ENCODE results near the gene ADGRG1.

DNA sequence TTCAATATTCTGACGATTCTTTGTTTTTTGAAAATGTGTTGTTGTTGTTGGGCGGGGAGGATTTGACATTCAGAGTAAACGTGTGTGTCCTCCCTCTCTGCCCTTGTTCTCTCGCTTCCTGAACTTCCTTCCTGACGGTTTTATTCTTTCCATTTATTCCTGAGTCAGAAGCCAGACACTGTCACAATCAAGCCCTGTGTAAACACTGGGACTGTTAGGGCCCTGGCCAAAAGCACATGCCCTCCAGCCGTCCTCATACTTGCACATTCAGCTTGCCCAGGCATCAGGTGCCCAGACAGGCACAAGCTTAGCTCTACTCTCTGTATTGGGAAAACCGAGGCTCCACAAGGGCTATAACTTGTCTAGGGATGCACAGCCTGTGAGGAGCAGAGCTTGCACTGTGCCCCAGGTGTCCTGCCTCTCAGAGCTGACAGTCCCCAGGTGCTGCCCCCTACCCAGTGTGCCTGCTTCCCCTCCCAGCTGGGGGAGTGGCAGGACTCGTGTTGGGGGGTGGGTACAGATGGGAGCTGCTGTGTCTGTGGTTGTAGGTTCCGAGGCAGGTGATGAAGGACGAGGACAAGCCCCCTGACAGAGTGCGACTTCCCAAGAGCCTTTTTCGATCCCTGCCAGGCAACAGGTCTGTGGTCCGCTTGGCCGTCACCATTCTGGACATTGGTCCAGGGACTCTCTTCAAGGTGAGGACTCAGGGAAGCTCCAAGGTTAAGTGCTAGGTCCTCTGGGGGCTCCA, 49.4 kb downstream of the ADGRG1 start:
- TF ChIP-seq, protein P1, sequence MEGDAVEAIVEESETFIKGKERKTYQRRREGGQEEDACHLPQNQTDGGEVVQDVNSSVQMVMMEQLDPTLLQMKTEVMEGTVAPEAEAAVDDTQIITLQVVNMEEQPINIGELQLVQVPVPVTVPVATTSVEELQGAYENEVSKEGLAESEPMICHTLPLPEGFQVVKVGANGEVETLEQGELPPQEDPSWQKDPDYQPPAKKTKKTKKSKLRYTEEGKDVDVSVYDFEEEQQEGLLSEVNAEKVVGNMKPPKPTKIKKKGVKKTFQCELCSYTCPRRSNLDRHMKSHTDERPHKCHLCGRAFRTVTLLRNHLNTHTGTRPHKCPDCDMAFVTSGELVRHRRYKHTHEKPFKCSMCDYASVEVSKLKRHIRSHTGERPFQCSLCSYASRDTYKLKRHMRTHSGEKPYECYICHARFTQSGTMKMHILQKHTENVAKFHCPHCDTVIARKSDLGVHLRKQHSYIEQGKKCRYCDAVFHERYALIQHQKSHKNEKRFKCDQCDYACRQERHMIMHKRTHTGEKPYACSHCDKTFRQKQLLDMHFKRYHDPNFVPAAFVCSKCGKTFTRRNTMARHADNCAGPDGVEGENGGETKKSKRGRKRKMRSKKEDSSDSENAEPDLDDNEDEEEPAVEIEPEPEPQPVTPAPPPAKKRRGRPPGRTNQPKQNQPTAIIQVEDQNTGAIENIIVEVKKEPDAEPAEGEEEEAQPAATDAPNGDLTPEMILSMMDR (conservative IDR thresholded peaks at IDR 0.05) = no peak
- TF ChIP-seq EZH2 (IDR thresholded peaks at IDR 0.05; ENCODE audit: low read depth) = no peak
